Peyer's patch (tissue), 4 donors: Measurements from ENCODE around the gene PRM3. TPM values are rescaled to one million over a fixed set of nuclear protein-coding genes. Genes with fewer than 3 reads are reported as not detected.
A peak's percentile ranks its signal among the peaks of the same experiment; 100 is the strongest.

Experiments
- DNase-seq, 3 donors: peaks; one replicate each; pipeline ENCODE4 v3.0.0-alpha.2; 2017 to 2019
- H3K27ac ChIP-seq, 4 donors: fragments of 200-600 bp; sonication (generic); one replicate each; pipeline ENCODE4 v1.5.1; 2016 to 2019
- H3K27me3 ChIP-seq, 2 donors: fragments of 200-600 bp; sonication (generic); one replicate each; pipeline ENCODE4 v1.5.1; 2019
- H3K36me3 ChIP-seq, 3 donors: fragments of 200-600 bp; sonication (generic); one replicate each; pipeline ENCODE4 v1.5.1; 2016 to 2019
- H3K4me1 ChIP-seq, 4 donors: fragments of 200-600 bp; sonication (generic); one replicate each; pipeline ENCODE4 v1.5.1; 2016 to 2019
- H3K4me3 ChIP-seq, 4 donors: fragments of 200-600 bp; sonication (generic); 1 replicate in 3 of 4; 2 replicates in 1 of 4; pipeline ENCODE4 v1.5.1; 2016 to 2019; ENCODE audit warnings: mild to moderate bottlenecking in 1 of 4
- H3K9me3 ChIP-seq, 4 donors: fragments of 200-600 bp; sonication (generic); one replicate each; pipeline ENCODE4 v1.5.1; 2016 to 2019; ENCODE audit warnings: mild to moderate bottlenecking in 1 of 4
- POLR2A ChIP-seq, 2 donors: fragments of 450-650 bp; IDR thresholded peaks; one replicate each; pipeline ENCODE4 v1.5.1; 2017; ENCODE audit warnings: antibody characterized with exemption in 2 of 2, mild to moderate bottlenecking in 2 of 2, moderate library complexity in 2 of 2
- total RNA-seq, 4 donors: library from RNA; depleted of rRNA; stranded (reverse); fragments of >200 nt; gene quantifications; one replicate each; pipeline ENCODE4 v1.1.0, GENCODE V29; 2016
- TF ChIP-seq, protein P1 (sequence below), 6 experiments: fragments of 450-650 bp in 4 of 6; fragments of 200-600 bp in 2 of 6; sonication (generic) in 1 of 6; IDR thresholded peaks; one replicate each; pipeline ENCODE4 v1.5.1; 2017 to 2019; ENCODE audit warnings: antibody characterized with exemption in 6 of 6, mild to moderate bottlenecking in 3 of 6, moderate library complexity in 1 of 6

Gene PRM3
- total RNA-seq, 4 donors from 2014 or later, result not detected

- TF ChIP-seq, protein P1, sequence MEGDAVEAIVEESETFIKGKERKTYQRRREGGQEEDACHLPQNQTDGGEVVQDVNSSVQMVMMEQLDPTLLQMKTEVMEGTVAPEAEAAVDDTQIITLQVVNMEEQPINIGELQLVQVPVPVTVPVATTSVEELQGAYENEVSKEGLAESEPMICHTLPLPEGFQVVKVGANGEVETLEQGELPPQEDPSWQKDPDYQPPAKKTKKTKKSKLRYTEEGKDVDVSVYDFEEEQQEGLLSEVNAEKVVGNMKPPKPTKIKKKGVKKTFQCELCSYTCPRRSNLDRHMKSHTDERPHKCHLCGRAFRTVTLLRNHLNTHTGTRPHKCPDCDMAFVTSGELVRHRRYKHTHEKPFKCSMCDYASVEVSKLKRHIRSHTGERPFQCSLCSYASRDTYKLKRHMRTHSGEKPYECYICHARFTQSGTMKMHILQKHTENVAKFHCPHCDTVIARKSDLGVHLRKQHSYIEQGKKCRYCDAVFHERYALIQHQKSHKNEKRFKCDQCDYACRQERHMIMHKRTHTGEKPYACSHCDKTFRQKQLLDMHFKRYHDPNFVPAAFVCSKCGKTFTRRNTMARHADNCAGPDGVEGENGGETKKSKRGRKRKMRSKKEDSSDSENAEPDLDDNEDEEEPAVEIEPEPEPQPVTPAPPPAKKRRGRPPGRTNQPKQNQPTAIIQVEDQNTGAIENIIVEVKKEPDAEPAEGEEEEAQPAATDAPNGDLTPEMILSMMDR (IDR thresholded peaks at IDR 0.05), result no peak
- TF ChIP-seq POLR2A (IDR thresholded peaks at IDR 0.05), result no peak
- no peak for DNase-seq
- no peak overlapping the region for H3K4me3 ChIP-seq
- no peak overlapping the region for H3K27ac ChIP-seq
- no peaks in the 10 kb centered on the region for H3K36me3 ChIP-seq
- no peaks in the 10 kb centered on the region for H3K4me1 ChIP-seq
- no peaks in the 10 kb centered on the region for H3K27me3 ChIP-seq
- no peaks in the 10 kb centered on the region for H3K9me3 ChIP-seq
Observed at GRCh38 chr16:11271610-11272009, 1.8 kb downstream of the PRM3 start.

- Histone ChIP-seq H3K27me3 (no peaks in the 10 kb centered on the region), H3K36me3 (no peaks in the 10 kb centered on the region), H3K27ac (no peak overlapping the region), H3K4me1 (no peaks in the 10 kb centered on the region), H3K9me3 (no peaks in the 10 kb centered on the region), H3K4me3 (no peak overlapping the region)
- no peak for DNase-seq
- TF ChIP-seq, protein P1 (IDR thresholded peaks at IDR 0.05), result no peak
- no peak for TF ChIP-seq POLR2A (IDR thresholded peaks at IDR 0.05)
Observed at GRCh38 chr16:11270602-11271162, 2.7 kb downstream of the PRM3 start.

DNA sequence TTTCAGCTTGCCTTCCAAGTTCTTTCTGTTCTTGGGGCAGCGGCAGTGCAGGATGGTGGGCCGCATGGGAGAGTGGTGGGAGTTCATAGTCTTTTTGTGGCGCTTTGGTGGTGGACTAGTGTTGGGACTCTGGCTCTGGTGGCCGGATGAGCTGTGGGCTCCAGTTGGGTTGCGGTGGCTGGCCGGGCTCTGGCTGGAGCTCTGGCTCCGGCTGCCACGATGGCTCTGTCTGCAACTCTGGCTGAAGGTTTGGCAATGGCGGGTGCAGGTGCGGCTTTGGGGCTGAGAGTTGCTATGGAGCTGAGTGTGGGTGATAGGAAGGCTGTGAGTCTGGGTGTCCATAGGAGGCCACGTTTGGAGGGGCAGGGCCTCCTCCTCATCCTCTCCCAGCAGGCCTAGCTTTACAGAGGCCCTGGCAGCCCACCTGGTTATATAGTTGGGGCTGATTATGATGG lies 4.5 kb downstream of the PRM3 start, which contains the start of gene TNP2:
Gene TNP2 (minus strand): TSS at position 405 of the 455 bp plus-strand sequence. CDS start 63 bp downstream, at position 342.
- H3K9me3 ChIP-seq, result no peaks in the 10 kb centered on the region
- peaks cover 0 to 5% (median under 1%) of the 10 kb centered on the region in 4 donors for H3K4me1 ChIP-seq
- H3K36me3 ChIP-seq, result no peaks in the 10 kb centered on the region
- H3K27me3 ChIP-seq, result no peaks in the 10 kb centered on the region
- no peak within 1 kb of the TSS for H3K27ac ChIP-seq
- TF ChIP-seq, protein P1 (IDR thresholded peaks at IDR 0.05), result no peak
- TF ChIP-seq POLR2A (IDR thresholded peaks at IDR 0.05), result no peak
- DNase-seq, result no peak
- no peak within 1 kb of the TSS for H3K4me3 ChIP-seq

DNA sequence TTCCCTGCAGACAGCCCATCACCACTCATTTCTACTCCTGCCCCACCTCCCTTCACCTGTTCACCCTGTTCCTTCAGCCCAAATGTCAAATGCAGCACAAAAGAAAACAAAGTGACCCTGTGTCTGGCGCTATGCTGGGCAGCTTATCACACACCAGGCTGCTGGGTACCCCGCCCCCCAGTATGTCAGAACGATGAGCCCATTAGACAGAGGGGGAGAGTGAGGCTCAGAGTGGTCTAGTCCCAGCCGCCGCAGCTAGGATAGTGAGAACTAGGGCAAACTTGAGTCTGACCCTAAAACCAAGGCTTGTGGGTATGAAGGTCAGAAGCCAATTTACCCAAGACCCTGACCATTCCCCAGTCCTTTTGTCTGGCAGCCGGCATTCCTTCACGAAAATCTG lies 8.3 kb downstream of the PRM3 start:
- H3K4me3 ChIP-seq, result no peak overlapping the region
- H3K4me1 ChIP-seq, result peaks cover 0 to 8% (median 4%) of the 10 kb centered on the region in 4 donors
- no peaks in the 10 kb centered on the region for H3K27me3 ChIP-seq
- no peaks in the 10 kb centered on the region for H3K36me3 ChIP-seq
- H3K27ac ChIP-seq, result no peak overlapping the region
- no peaks in the 10 kb centered on the region for H3K9me3 ChIP-seq
- TF ChIP-seq, protein P1 (IDR thresholded peaks at IDR 0.05), result no peak
- no peak for TF ChIP-seq POLR2A (IDR thresholded peaks at IDR 0.05)
- no peak for DNase-seq

GRCh38 chr16:11264155-11264832 lies 9.1 kb downstream of the PRM3 start:
- DNase-seq, result no peak
- Histone ChIP-seq H3K27me3 (no peaks in the 10 kb centered on the region), H3K9me3 (no peaks in the 10 kb centered on the region), H3K4me1 (peaks cover under 1 to 12% (median 5%) of the 10 kb centered on the region in 4 donors), H3K27ac (peak overlapping the region in 2 of 4 donors; percentile 25 to 29), H3K4me3 (no peak overlapping the region), H3K36me3 (no peaks in the 10 kb centered on the region)
- TF ChIP-seq, protein P1 (IDR thresholded peaks at IDR 0.05), result no peak
- TF ChIP-seq POLR2A (IDR thresholded peaks at IDR 0.05), result no peak
